GM12878 (cell line): Measurements from ENCODE around the gene MSANTD3. TPM values are rescaled to one million over a fixed set of nuclear protein-coding genes. Genes with fewer than 3 reads are reported as not detected.

ENCODE experiments used
- ATAC-seq: fragments of 200-7000 bp; cut with Tn5 transposase; 3 replicates; pipeline ENCODE4 v1.9.1; 2020; ENCODE audit warnings: mild to moderate bottlenecking, moderate library complexity
- BruUV-seq: library from RNA; stranded (reverse); fragments of 400-500 nt; replicated peaks from 2 replicates; lab custom pipeline; 2021; lab: Mats Ljungman, UMichigan
- CTCF ChIA-PET: fragments of 300-600 bp; sonication (Branson Sonifier 250); formaldehyde crosslinking; extraction: SDS; loops from one replicate; lab custom pipeline; 2021; ENCODE audit warnings: inconsistent platforms; lab: Yijun Ruan, JAX
- POLR2A ChIA-PET: fragments of 350-600 bp; formaldehyde crosslinking; extraction: SDS; loops from one replicate; lab custom pipeline; 2021; ENCODE audit warnings: inconsistent platforms; lab: Charles Lee
- RAD21 ChIA-PET: fragments of 300-600 bp; sonication (Branson Sonifier 250); formaldehyde crosslinking; loops from one replicate; lab custom pipeline; 2023; ENCODE audit warnings: antibody characterized with exemption; ENCODE audit not compliant: unreplicated experiment; lab: Charles Lee
- SMC1A ChIA-PET: fragments of 300-600 bp; sonication (Branson Sonifier 250); formaldehyde crosslinking; loops from one replicate; lab custom pipeline; 2023; ENCODE audit not compliant: unreplicated experiment, uncharacterized antibody; lab: Charles Lee
- DNase-seq: peaks from one replicate; pipeline ENCODE4 v3.0.0-alpha.2; 2011; ENCODE audit warnings: low read depth, low spot score
- FAIRE-seq: peaks from 3 replicates; lab custom pipeline; 2011; peaks lifted over from hg19 to GRCh38; lab: Jason Lieb, UNC
- H2AFZ ChIP-seq: 2 replicates; pipeline ENCODE4 v1.6.0; 2011; ENCODE audit warnings: low read depth, low read length, control low read depth; ENCODE audit not compliant: control insufficient read depth
- H3K27ac ChIP-seq: 2 replicates; pipeline ENCODE4 v1.5.1; 2011; ENCODE audit warnings: control low read depth; ENCODE audit not compliant: control insufficient read depth, insufficient read depth
- H3K27me3 ChIP-seq, 2 experiments: replicated peaks in 1 of 2; 2 replicates each; pipeline versions ENCODE4 v1.6.0 to v1.6.1; 2011; ENCODE audit warnings: low read length in 1 of 2; ENCODE audit not compliant: control insufficient read depth in 2 of 2, insufficient read depth in 2 of 2
- H3K36me3 ChIP-seq, 2 experiments: 2 replicates each; pipeline ENCODE4 v1.5.1; 2011; ENCODE audit warnings: low read length in 1 of 2; ENCODE audit not compliant: control insufficient read depth in 2 of 2, insufficient read depth in 2 of 2
- H3K4me1 ChIP-seq: 2 replicates; pipeline ENCODE4 v1.6.1; 2011; ENCODE audit warnings: mild to moderate bottlenecking, low read length, moderate library complexity, mixed read lengths; ENCODE audit not compliant: control insufficient read depth, insufficient read depth
- H3K4me2 ChIP-seq: 2 replicates; pipeline ENCODE4 v1.6.0; 2011; ENCODE audit warnings: control low read depth; ENCODE audit not compliant: control insufficient read depth, insufficient read depth
- H3K4me3 ChIP-seq: fragments of 200-600 bp; sonication (generic); 2 replicates; pipeline ENCODE4 v1.5.1; 2016
- H3K79me2 ChIP-seq: 2 replicates; pipeline ENCODE4 v1.6.0; 2011; ENCODE audit warnings: low read length; ENCODE audit not compliant: control insufficient read depth, insufficient read depth
- H3K9ac ChIP-seq: 2 replicates; pipeline ENCODE4 v1.8.0; 2011; ENCODE audit warnings: low read length, control low read depth, mixed read lengths; ENCODE audit not compliant: control insufficient read depth, insufficient read depth
- H3K9me3 ChIP-seq: replicated peaks from 3 replicates; pipeline ENCODE4 v1.5.1; 2011; ENCODE audit warnings: mild to moderate bottlenecking, low read length; ENCODE audit not compliant: control insufficient read depth, insufficient read depth
- H4K20me1 ChIP-seq: 2 replicates; pipeline ENCODE4 v1.6.0; 2011; ENCODE audit not compliant: control insufficient read depth, insufficient read depth
- BHLHE40 ChIP-seq, 2 experiments: fragments of 450-650 bp in 1 of 2; IDR thresholded peaks; 2 replicates each; pipeline ENCODE4 v1.6.1; 2011 to 2017; ENCODE audit warnings: low read depth in 2 of 2, borderline replicate concordance in 1 of 2, improper control_type of control experiment in 1 of 2, low read length in 1 of 2, mild to moderate bottlenecking in 1 of 2
- CBX5 ChIP-seq: sonication (generic); IDR thresholded peaks from 2 replicates; pipeline ENCODE4 v1.6.1; 2016; ENCODE audit warnings: low read depth, moderate library complexity, mild to moderate bottlenecking, inconsistent platforms
- HCFC1 ChIP-seq: fragments of 150-350 bp; IDR thresholded peaks from 2 replicates; pipeline ENCODE4 v1.6.1; 2014; ENCODE audit warnings: low read length
- KLF5 ChIP-seq: fragments of 450-650 bp; IDR thresholded peaks from 2 replicates; pipeline ENCODE4 v1.6.1; 2014; ENCODE audit warnings: mild to moderate bottlenecking; ENCODE audit not compliant: partially characterized antibody
- MTA2 ChIP-seq: fragments of 450-650 bp; IDR thresholded peaks from 2 replicates; pipeline ENCODE4 v1.6.1; 2016; ENCODE audit warnings: low read depth, mild to moderate bottlenecking, moderate library complexity
- NFYB ChIP-seq: IDR thresholded peaks from 2 replicates; pipeline ENCODE4 v1.6.1; 2011; ENCODE audit warnings: low read depth, mild to moderate bottlenecking, low read length, improper control_type of control experiment, moderate library complexity; ENCODE audit not compliant: insufficient read depth
- ZNF217 ChIP-seq: fragments of 450-650 bp; IDR thresholded peaks from 2 replicates; pipeline ENCODE4 v1.6.1; 2017; ENCODE audit warnings: antibody characterized with exemption, mild to moderate bottlenecking
- ZNF274 ChIP-seq: IDR thresholded peaks from one replicate; pipeline ENCODE4 v1.8.0; 2011; ENCODE audit not compliant: insufficient read length, insufficient read depth
- WGBS: methylation state at CpG from one replicate; pipeline ENCODE4 v1.1.6; 2016; ENCODE audit warnings: low lambda C conversion rate; ENCODE audit not compliant: insufficient replicate concordance, insufficient coverage; ENCODE audit errors: missing lambda C conversion rate; 5-methylcytosine and 5-hydroxymethylcytosine counted together
- in situ Hi-C: fragments of 300-500 bp; cut with MboI; formaldehyde crosslinking; loops from 9 replicates; pipeline ENCODE4 v1.14.3; 2018; ENCODE audit warnings: mixed read lengths
- intact Hi-C: fragments of 100-400 bp; cut with micrococcal nuclease; formaldehyde crosslinking; loops from one replicate; pipeline ENCODE4 v1.14.2; 2022; ENCODE audit not compliant: unreplicated experiment
- polyA plus RNA-seq, 11 experiments: library from polyadenylated mRNA; depleted of rRNA in 4 of 11; unstranded in 6 of 11; stranded (reverse) in 5 of 11; fragments of >200 nt; fragmentation: Nextera tagmentation in 4 of 11; fragmentation: Illumina TruSeq in 1 of 11; extraction: Ambion mirVana in 4 of 11; extraction: Trizol in 1 of 11; gene quantifications; 1 replicate in 1 of 11; 2 replicates in 10 of 11; pipeline versions ENCODE4 v1.2.1 to v1.2.3, GENCODE V29; 2011 to 2016; ENCODE audit warnings: inconsistent platforms in 2 of 11, missing spikeins in 2 of 11, low read depth in 1 of 11
- total RNA-seq, 4 experiments: library from RNA; depleted of rRNA in 3 of 4; stranded (reverse); fragments of >200 nt in 3 of 4; fragmentation: Illumina TruSeq in 1 of 4; extraction: Trizol in 1 of 4; gene quantifications; 2 replicates each; pipeline versions ENCODE4 v1.2.1 to v1.2.3, GENCODE V29; 2013 to 2021
- TF ChIP-seq, protein P1 (sequence below): fragments of 450-650 bp; IDR thresholded peaks from 2 replicates; pipeline ENCODE4 v1.6.1; 2017; ENCODE audit warnings: mild to moderate bottlenecking, moderate library complexity
- TF ChIP-seq, protein P2 (sequence below): IDR thresholded peaks from 2 replicates; pipeline ENCODE4 v1.6.1; 2012; ENCODE audit warnings: low read depth, low read length, improper control_type of control experiment

The MSANTD3 gene
- total and polyA plus RNA-seq, 10 of the 15 experiments (the other 5 are each of a cell fraction or from before 2014, with no cell fraction given): 5.8 to 21.2 (median 14.7) TPM

DNA sequence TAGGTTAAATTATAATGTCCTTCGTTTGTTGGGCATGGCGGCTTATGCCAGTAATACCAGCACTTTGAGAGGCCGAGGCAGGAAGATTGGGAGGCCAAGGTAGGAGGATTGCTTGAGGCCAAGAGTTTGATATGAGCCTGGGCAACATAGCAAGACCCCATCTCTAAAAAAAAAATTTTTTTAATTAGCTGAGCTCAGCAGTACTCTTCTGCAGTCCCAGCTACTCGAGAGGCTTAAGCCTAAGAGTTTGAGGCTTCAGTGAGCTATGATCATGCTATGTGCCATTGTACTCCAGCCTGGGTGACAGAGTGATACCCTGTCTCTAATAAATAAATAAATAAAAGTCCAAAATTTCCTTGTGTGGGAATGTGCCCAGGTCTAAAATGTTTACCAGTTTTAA is 9.1 kb upstream of the MSANTD3 start:
- RAD21 ChIA-PET: no interaction called here

GRCh38 chr9:100419166-100419565 is 7.8 kb upstream of the MSANTD3 start:
- POLR2A ChIA-PET: no interaction called here
- RAD21 ChIA-PET: interaction anchor here (1.0 kb wide), 1 partner anchor 10 kb away, joined by 3 read pairs; no protein-coding TSS in a partner anchor
- Histone ChIP-seq H3K4me1 (no peaks in the 10 kb centered on the region), H3K36me3 (no peaks in the 10 kb centered on the region), H3K27ac (no peak overlapping the region), H4K20me1 (no peaks in the 10 kb centered on the region), H3K27me3 (no peaks in the 10 kb centered on the region; a peak in 1 of 4 replicates), H2AFZ (no peak overlapping the region), H3K4me2 (no peak overlapping the region), H3K9me3 (no peaks in the 10 kb centered on the region), H3K4me3 (no peak overlapping the region), H3K79me2 (no peaks in the 10 kb centered on the region), H3K9ac (no peak overlapping the region)
- TF ChIP-seq MTA2 (no peak), ZNF274 (no peak), KLF5 (no peak)
- TF ChIP-seq, protein P1, sequence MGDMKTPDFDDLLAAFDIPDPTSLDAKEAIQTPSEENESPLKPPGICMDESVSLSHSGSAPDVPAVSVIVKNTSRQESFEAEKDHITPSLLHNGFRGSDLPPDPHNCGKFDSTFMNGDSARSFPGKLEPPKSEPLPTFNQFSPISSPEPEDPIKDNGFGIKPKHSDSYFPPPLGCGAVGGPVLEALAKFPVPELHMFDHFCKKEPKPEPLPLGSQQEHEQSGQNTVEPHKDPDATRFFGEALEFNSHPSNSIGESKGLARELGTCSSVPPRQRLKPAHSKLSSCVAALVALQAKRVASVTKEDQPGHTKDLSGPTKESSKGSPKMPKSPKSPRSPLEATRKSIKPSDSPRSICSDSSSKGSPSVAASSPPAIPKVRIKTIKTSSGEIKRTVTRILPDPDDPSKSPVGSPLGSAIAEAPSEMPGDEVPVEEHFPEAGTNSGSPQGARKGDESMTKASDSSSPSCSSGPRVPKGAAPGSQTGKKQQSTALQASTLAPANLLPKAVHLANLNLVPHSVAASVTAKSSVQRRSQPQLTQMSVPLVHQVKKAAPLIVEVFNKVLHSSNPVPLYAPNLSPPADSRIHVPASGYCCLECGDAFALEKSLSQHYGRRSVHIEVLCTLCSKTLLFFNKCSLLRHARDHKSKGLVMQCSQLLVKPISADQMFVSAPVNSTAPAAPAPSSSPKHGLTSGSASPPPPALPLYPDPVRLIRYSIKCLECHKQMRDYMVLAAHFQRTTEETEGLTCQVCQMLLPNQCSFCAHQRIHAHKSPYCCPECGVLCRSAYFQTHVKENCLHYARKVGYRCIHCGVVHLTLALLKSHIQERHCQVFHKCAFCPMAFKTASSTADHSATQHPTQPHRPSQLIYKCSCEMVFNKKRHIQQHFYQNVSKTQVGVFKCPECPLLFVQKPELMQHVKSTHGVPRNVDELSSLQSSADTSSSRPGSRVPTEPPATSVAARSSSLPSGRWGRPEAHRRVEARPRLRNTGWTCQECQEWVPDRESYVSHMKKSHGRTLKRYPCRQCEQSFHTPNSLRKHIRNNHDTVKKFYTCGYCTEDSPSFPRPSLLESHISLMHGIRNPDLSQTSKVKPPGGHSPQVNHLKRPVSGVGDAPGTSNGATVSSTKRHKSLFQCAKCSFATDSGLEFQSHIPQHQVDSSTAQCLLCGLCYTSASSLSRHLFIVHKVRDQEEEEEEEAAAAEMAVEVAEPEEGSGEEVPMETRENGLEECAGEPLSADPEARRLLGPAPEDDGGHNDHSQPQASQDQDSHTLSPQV: no peak
- 55% methylated on average over 3 of the region's 3 CpGs for WGBS
- CTCF ChIA-PET: interaction anchor here (2.1 kb wide), 1 partner anchor 18 kb away, joined by 8 read pairs; no protein-coding TSS in a partner anchor
- no peak; the same call in 2 of the 3 replicates for ATAC-seq
- SMC1A ChIA-PET: interaction anchor here (0.9 to 2.0 kb wide), 3 partner anchors 10 to 65 kb away, joined by 3 to 6 read pairs (median 5); no protein-coding TSS in a partner anchor
- DNase-seq: no peak
- in situ Hi-C loops (no loop called here), intact Hi-C loops (no loop called here)
- BruUV-seq: no TSS peak
- no peak for FAIRE-seq

More for the DNA sequence above, 9.1 kb upstream of the MSANTD3 start:
- H3K9ac ChIP-seq: no peak overlapping the region
- no peaks in the 10 kb centered on the region; a peak in 1 of 4 replicates for H3K27me3 ChIP-seq
- intact Hi-C loops (no loop called here), in situ Hi-C loops (no loop called here)
- H2AFZ ChIP-seq: no peak overlapping the region
- H3K36me3 ChIP-seq: no peaks in the 10 kb centered on the region
- no peaks in the 10 kb centered on the region for H3K79me2 ChIP-seq
- H3K4me2 ChIP-seq: no peak overlapping the region
- no peaks in the 10 kb centered on the region for H3K9me3 ChIP-seq
- WGBS: 29% methylated on average over 4 of the region's 4 CpGs
- BruUV-seq: no TSS peak
- ChIA-PET SMC1A (interaction anchor here (1.8 kb wide), 1 partner anchor 11 kb away, joined by 5 read pairs; no protein-coding TSS in a partner anchor), POLR2A (no interaction called here), CTCF (interaction anchor here (2.1 kb wide), 1 partner anchor 19 kb away, joined by 8 read pairs; no protein-coding TSS in a partner anchor)
- H3K27ac ChIP-seq: no peak overlapping the region
- ATAC-seq (no peak), DNase-seq (no peak), FAIRE-seq (no peak)
- no peaks in the 10 kb centered on the region for H4K20me1 ChIP-seq
- no peak overlapping the region for H3K4me3 ChIP-seq
- TF ChIP-seq CBX5 (no peak), ZNF217 (no peak), NFYB (no peak), HCFC1 (no peak), BHLHE40 (IDR thresholded peaks at IDR 0.05; ENCODE audit: borderline replicate concordance in 1 of 2, low read depth in 2 of 2, low read length in 1 of 2) (no peak)
- TF ChIP-seq, protein P2, sequence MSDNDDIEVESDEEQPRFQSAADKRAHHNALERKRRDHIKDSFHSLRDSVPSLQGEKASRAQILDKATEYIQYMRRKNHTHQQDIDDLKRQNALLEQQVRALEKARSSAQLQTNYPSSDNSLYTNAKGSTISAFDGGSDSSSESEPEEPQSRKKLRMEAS: no peak
- H3K4me1 ChIP-seq: no peaks in the 10 kb centered on the region
